Measurements from ENCODE around the gene KCTD13.
"Not testable (repeated sequence)": the region's sequence is repeated elsewhere in the genome, so short reads cannot be mapped to it uniquely, and the experiment has no call there.

KCTD13 gene

GRCh38 chr16:29906520-29907244 lies 19.3 kb downstream of the KCTD13 start:
- DNase-seq (ENCODE audit: low read depth): no peak

DNA sequence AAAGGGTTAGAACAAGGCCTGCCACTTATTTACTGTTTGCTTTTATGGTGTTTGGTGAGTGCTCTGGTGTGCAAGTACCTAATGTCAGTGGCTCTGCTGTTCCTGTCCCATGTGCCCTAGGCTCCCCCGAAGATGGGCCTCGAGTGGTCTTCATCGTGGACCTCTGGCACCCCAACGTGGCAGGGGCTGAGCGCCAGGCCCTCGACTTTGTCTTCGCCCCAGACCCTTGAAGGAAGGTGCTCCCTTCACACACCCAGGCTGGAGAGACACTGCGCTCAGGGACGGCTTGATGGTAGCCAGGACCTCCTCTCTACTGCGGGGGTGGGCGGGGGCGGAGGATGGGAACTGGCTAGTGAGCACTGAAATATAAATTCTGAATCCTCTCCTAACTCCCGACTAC lies 20.4 kb downstream of the KCTD13 start:
- no peak for DNase-seq (ENCODE audit: low read depth)

DNA sequence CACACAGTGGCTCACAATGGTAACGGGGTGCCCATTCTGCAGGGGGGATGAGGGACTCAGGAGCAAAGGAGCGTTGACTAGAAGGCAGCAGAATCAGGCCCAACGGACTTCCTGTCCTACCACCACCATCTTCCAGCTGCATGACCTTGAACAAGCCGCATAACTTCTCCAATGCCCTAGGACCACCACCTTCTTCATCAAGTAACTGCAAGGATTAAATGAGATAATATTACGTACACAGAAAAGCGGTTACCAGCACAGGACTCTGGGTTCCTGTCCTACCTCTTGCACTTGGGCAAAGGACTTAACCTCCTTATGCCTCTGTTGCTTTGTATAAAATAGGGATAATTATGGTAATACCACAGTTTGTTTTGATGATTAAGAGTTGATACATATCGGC lies 21.1 kb downstream of the KCTD13 start:
- DNase-seq (ENCODE audit: low read depth): no peak

DNA sequence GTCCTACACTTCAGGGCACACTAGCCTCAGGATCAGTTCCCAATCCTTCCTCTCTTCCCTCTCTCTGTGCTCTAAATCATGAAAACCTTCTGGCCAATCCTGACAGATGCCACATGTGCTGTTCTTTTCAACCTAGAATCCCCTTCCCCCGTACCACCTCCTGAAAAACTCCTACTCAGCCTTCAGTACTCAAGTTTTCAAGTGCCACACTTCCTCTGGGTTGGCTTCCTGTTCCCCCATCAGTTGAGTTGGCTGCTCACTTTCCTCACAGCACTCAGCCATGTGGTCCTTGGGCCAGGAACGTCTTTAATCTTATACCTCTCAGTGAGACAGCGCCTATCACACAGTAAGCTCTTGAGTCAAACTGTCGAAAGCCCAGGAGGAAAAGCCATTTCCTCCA lies 22.4 kb downstream of the KCTD13 start:
- DNase-seq (ENCODE audit: low read depth): no peak

GRCh38 chr16:29901607-29901945 lies 24.4 kb downstream of the KCTD13 start:
- DNase-seq (ENCODE audit: low read depth): no peak

DNA sequence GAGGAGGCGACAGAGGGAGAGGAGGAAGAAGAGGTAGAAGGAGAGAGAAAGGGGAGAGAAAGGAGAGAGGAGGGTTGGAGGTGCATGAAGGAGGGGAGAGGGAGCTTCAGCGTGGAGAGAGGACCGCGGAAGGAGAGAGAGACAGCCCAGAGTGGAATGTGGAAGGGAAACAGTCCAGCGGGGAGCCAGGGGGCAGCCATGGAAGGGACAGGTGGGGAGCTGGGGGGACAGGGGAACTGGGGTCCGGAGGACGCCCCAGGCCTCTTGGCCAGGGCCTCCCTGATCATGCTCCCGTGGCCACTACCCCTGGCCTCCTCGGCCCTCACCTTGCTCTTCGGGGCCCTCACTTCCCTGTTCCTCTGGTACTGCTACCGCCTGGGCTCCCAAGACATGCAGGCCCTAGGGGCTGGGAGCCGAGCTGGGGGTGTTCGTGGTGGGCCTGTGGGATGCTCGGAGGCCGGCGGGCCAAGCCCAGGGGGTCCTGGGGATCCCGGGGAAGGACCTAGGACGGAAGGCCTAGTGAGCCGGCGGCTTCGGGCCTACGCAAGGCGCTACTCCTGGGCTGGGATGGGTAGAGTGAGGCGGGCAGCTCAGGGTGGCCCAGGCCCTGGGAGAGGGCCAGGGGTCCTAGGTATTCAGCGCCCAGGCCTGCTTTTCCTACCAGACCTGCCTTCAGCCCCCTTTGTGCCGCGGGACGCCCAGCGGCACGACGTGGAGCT lies 25.0 kb downstream of the KCTD13 start:
- no peak for DNase-seq (ENCODE audit: low read depth)

DNA sequence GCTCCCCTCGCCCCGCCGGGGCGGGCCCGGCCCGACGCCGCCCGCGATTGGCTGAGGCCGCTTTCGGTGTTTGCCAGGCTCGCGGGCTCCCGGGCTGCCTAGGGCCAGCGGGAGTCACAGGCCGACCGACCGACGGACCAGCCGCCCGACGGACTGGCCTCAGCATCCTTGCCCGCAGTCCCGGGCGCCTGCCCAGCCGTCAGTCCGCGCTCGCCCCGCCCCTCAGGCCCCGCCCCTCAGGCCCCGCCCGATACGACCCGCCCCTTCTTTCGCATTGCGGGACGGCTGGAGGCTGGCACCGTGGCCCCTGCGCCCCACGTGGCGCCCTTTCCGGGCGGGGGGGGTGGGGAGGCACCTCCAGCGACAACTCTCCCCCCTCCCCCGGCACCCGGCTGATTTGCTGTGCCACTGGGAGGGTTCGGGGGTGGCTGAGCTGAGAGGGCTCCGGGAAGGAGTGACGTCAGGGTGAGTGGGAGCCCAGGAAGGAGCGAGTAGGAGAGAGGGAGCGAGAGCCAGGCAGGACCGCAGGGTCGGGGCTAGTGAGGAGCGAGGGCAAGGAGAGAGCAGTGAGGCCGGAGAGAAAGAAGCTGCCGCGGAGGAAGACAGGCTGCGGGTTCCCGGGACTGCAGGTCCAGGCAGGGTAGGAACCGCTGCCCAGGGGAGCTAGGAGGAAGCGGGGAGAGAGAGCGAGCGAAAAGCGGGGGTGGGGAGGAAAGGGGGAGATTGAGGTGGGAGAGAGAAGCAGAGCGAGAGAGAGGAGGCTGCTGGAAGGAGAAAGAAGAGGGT lies 25.7 kb downstream of the KCTD13 start, which contains the start of gene ASPHD1:
ASPHD1 (plus strand) TSS at position 387 of the 786 bp plus-strand sequence. CDS start 484 bp downstream, outside the sequence.
- peak; percentile 67 for DNase-seq (ENCODE audit: low read depth)

- DNase-seq (ENCODE audit: low read depth): no peak
Observed at GRCh38 chr16:29899516-29900101, 26.4 kb downstream of the KCTD13 start, which contains the start of gene SEZ6L2. SEZ6L2 (minus strand) TSS chr16:29899550; CDS start chr16:29899019, 531 bp downstream.

DNA sequence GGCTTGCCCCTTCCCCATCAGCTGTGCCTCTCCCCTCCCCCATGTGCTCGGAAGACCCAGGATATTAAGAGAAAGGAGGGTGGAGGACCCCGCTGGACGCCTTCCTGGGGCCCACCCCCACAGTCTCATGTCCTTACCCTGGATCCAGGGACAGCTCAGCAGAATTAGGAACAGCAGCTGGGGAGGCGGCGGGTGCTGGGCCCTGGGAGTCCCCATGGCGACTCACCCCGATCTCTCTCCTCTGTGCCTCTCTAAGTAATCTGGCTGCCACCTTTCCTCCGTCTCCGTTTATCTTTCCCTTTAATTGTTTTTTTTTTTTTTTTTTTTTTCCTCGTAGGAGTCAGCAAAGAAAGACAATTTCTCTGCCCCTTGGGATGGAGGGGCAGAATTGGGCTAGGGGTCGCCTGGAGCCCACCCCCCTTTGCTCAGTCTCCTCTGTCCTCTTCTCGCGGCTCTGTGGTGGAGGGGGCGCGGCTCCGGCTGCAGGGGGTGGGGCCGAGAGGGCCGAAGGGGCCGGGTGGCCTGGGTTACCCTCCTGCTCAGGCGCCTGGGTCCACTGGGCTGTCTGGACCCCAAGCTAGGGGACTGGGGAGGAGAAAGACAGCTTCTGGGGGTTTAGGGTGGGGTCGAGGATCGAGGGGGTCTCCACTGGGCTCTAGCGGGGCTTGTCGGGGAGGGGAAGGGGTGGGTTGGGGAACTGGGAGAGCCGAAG lies 27.1 kb downstream of the KCTD13 start:
- DNase-seq (ENCODE audit: low read depth): no peak

DNA sequence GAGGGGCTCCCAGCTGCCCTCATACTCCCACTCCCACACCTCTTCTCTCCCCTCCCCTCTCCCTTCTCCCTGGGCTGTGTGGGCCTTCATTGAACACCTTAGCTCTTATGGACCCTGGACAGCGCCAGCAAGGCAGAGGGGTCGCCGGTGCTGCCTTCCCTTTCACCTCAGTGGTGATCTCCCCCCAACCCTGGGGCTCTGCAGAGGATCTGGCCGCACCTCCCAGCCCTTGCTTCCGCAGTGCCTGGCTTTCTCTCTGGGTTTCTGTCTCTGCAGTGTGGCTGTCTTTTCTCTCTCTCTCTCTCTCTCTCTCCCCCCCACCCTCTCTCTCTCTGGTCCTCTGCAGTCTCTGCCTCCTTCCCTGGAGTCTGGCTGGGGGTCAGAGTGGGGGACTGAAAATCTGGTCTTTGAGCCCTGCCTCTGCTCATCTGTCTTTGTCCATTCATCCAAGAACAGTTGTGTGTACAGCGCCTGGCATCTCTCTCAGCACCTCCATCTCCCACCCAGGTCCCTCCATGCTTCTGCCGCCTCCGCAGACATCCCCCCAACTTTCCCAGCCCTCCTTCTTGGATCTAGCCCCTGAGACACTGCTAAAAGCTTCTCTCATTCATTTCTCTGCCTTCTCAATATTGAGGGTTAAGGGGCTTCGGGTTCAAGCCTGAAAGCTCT lies 27.8 kb downstream of the KCTD13 start:
- no peak for DNase-seq (ENCODE audit: low read depth)

GRCh38 chr16:29897333-29897732 lies 28.7 kb downstream of the KCTD13 start:
- DNase-seq (ENCODE audit: low read depth): no peak

DNA sequence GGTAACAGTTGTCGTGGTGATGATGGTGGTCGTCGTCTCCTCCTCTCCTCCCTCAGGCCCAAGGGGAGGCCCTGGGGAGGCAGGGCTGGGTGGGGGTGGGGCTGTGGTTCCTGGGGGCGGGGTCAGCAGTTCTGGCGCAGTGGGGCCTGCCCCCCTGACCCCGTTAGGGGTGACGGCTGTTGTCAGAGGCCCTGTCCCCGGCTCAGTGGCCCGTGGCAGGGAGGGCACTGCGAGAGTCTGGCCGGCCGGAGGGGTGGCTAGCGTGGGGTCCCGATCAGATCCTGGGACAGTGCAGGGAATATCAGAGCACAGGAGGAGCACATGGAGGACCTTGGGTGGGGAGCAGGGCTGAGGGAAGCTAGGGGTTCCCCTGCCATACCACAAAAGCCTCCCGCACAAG lies 29.2 kb downstream of the KCTD13 start:
- no peak for DNase-seq (ENCODE audit: low read depth)

DNA sequence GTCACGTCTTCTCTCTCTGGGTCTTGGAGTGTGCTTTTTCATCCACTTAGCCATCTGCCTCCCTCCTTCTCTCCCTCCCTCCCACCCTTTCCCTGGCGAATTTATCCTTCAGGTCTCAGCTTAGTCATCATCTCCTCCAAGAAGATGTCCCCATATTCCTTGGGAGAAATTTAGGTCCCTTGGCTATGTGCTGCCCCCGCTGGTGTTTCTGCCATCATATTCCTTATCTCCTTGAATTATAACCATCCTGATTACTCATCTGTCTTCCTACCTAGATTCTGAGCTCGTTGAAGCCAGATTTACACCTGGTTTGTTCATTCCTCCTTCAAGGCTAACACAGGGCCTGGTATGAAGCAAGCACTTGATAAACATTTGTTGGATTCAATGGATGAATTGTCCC lies 31.7 kb downstream of the KCTD13 start:
- DNase-seq (ENCODE audit: low read depth): no peak

- DNase-seq (ENCODE audit: low read depth): no peak
Observed at GRCh38 chr16:29893553-29893952, 32.5 kb downstream of the KCTD13 start.

DNA sequence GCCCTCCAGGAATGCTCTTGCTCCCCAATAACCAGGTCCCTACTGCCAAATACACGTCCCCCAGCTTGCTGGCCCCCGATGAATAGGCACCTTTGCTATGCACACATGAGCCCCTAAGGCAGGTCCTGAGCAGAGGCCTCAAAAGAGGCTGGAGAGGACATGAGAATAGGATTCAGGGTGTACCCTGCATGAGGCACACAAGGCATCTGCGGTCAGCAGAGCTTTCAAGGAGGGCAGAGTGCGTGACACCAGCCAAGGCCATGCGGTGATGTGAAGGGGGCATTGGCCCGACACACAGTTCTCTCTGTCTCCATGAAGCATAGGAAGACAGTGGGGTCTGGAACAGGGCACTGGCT lies 33.6 kb downstream of the KCTD13 start:
- DNase-seq (ENCODE audit: low read depth): no peak

DNA sequence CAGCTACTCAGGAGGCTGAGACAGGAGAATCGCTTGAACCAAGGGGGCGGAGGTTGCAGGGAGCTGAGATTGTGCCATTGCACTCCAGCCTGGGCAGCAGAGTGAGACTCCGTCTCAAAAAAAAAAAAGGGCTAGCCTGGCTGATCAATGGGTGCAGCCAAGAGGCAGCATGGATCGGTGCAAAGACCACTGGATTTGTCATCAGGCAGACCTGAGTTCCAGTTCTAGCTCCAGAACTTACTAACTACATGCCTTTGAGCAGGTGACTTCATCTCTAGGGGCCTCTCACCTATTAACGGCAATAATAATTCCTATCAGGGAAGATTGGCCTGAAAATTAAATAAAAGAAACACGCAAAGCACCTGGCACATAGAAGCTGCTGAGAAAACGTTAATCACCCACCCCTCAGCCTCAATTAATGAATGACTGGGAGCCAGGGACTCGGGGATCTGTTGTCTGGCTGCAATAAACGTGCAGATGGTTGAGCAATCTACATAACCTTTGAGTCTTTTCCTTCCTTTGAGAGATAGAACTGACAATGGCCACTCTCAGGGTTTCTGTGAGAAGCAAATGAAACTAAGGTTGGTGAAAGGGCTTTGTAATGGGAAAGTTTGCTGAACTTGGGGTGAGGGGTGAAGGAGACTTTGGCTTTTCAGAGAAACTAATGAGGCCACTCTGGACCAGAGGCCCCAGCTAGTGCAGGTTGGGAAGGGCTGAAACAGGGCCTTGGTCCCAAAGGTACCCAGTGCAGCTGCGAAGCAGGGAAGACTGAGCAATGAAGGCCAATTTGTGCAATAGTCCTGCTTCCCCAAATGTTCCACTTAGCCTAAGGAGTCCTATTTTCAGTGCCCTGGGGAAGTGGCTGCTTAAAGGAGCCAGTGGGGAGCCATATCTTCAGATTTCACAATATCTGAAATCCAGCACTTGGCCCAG lies 34.2 kb downstream of the KCTD13 start:
- DNase-seq (ENCODE audit: low read depth): no peak

GRCh38 chr16:29889372-29889771 lies 36.7 kb downstream of the KCTD13 start:
- DNase-seq (ENCODE audit: low read depth): not testable (repeated sequence)

- no peak for DNase-seq (ENCODE audit: low read depth)
Observed at GRCh38 chr16:29883987-29884386, 42.0 kb downstream of the KCTD13 start.

- no peak for DNase-seq (ENCODE audit: low read depth)
Observed at GRCh38 chr16:29881050-29881449, 45.0 kb downstream of the KCTD13 start.

DNA sequence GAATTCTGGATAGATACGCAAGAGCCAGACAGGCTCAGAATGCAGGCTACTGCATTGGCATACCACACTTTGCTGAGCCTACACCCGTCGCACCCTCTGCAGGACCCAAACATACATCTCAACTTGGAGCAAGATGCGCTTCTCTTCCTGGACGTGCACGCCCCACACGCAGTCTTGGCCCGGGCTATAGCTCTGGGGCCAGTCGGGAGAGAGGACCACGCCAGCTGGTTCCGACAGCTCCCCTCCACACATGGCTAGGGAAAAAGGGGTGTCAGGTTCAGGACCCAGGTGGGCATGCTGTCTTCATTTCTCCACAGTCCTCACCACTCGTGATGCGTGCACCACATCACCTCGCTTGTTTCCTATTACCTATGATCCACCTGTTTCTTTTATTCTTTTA lies 47.9 kb downstream of the KCTD13 start:
- no peak for DNase-seq (ENCODE audit: low read depth)
